PC-3 (cell line): Measurements from ENCODE around the gene PHKA1. TPM values are rescaled to one million over a fixed set of nuclear protein-coding genes. Genes with fewer than 3 reads are reported as not detected.

Source experiments
- ATAC-seq: fragments of 200-7000 bp; cut with Tn5 transposase; 2 replicates; pipeline ENCODE4 v1.9.1; 2020; ENCODE audit warnings: mild to moderate bottlenecking, moderate library complexity
- BruUV-seq: library from RNA; stranded (reverse); fragments of 400-500 nt; replicated peaks from 2 replicates; lab custom pipeline; 2021; lab: Mats Ljungman, UMichigan
- CTCF ChIA-PET: fragments of 300-600 bp; sonication (Branson Sonifier 250); formaldehyde crosslinking; loops from one replicate; lab custom pipeline; 2022; ENCODE audit warnings: antibody characterized with exemption; lab: Charles Lee
- POLR2A ChIA-PET: fragments of 300-600 bp; sonication (Branson Sonifier 250); formaldehyde crosslinking; loops from one replicate; lab custom pipeline; 2022; ENCODE audit warnings: antibody characterized with exemption; ENCODE audit not compliant: unreplicated experiment; lab: Charles Lee
- DNase-seq: peaks from one replicate; pipeline ENCODE4 v3.0.0-alpha.2; 2015
- H2AFZ ChIP-seq: fragments of 300-600 bp; sonication (generic); 2 replicates; pipeline ENCODE4 v1.6.0; 2016; ENCODE audit warnings: antibody characterized with exemption, low read length
- H3F3A ChIP-seq: fragments of 300-600 bp; sonication (generic); one replicate; pipeline ENCODE4 v1.6.0; 2017; ENCODE audit warnings: antibody characterized with exemption, low read length, control low read depth, mild to moderate bottlenecking; ENCODE audit not compliant: unreplicated experiment
- H3K27ac ChIP-seq: fragments of 300-600 bp; sonication (generic); 2 replicates; pipeline ENCODE4 v1.5.1; 2016; ENCODE audit warnings: mild to moderate bottlenecking, low read length
- H3K27me3 ChIP-seq: fragments of 300-600 bp; sonication (generic); 2 replicates; pipeline ENCODE4 v1.6.1; 2016; ENCODE audit warnings: low read length, mixed read lengths
- H3K36me3 ChIP-seq: fragments of 300-600 bp; sonication (generic); 2 replicates; pipeline ENCODE4 v1.6.1; 2016; ENCODE audit warnings: low read depth, mixed run types, low read length, mixed read lengths
- H3K4me1 ChIP-seq: fragments of 300-600 bp; sonication (generic); 2 replicates; pipeline ENCODE4 v1.5.1; 2016; ENCODE audit warnings: low read length; ENCODE audit not compliant: insufficient read depth
- H3K4me2 ChIP-seq: fragments of 300-600 bp; sonication (generic); 2 replicates; pipeline ENCODE4 v1.6.0; 2016; ENCODE audit warnings: low read length
- H3K4me3 ChIP-seq: fragments of 300-600 bp; sonication (generic); 2 replicates; pipeline ENCODE4 v1.5.1; 2016; ENCODE audit warnings: mild to moderate bottlenecking, low read length, mixed read lengths
- H3K79me2 ChIP-seq: fragments of 300-600 bp; sonication (generic); 2 replicates; pipeline ENCODE4 v1.6.1; 2017; ENCODE audit warnings: low read length, mixed read lengths
- H3K9ac ChIP-seq: fragments of 300-600 bp; sonication (generic); 2 replicates; pipeline ENCODE4 v1.6.0; 2016; ENCODE audit warnings: mild to moderate bottlenecking, low read length
- H3K9me2 ChIP-seq: fragments of 300-600 bp; sonication (generic); replicated peaks from 2 replicates; pipeline ENCODE4 v1.6.1; 2016; ENCODE audit warnings: mixed run types, low read length, mixed read lengths
- H3K9me3 ChIP-seq: fragments of 300-600 bp; sonication (generic); 2 replicates; pipeline ENCODE4 v1.6.1; 2016; ENCODE audit warnings: low read length, mixed read lengths
- H4K20me1 ChIP-seq: fragments of 300-600 bp; sonication (generic); 2 replicates; pipeline ENCODE4 v1.6.1; 2016; ENCODE audit warnings: low read length, mixed read lengths
- EZH2 ChIP-seq: fragments of 300-600 bp; sonication (generic); IDR thresholded peaks from one replicate; pipeline ENCODE4 v1.6.1; 2017; ENCODE audit warnings: antibody characterized with exemption, mild to moderate bottlenecking, low read length; ENCODE audit not compliant: unreplicated experiment
- EZH2phosphoT487 ChIP-seq: fragments of 300-600 bp; sonication (generic); IDR thresholded peaks from 2 replicates; pipeline ENCODE4 v1.6.1; 2018; ENCODE audit warnings: mild to moderate bottlenecking, antibody characterized with exemption, low read length, borderline replicate concordance
- intact Hi-C: fragments of 100-400 bp; cut with micrococcal nuclease; formaldehyde crosslinking; loops from 2 replicates; pipeline ENCODE4 v1.9.0; 2023
- total RNA-seq: library from RNA; depleted of rRNA; stranded (reverse); fragments of >200 nt; gene quantifications from 2 replicates; pipeline ENCODE4 v1.2.3, GENCODE V29; 2014
- TF ChIP-seq, protein P1 (sequence below): fragments of 300-600 bp; sonication (generic); conservative IDR thresholded peaks from 2 replicates; pipeline ENCODE4 v1.5.1; 2017; ENCODE audit warnings: antibody characterized with exemption, low read depth, mild to moderate bottlenecking, low read length

The PHKA1 gene
- total RNA-seq, 1 experiment from 2014 or later: 28.5 TPM

GRCh38 chrX:72715546-72715945 is 1.4 kb upstream of the PHKA1 start:
- BruUV-seq: no TSS peak
- no peaks in the 10 kb centered on the region for H3K36me3 ChIP-seq
- CTCF ChIA-PET: no interaction called here
- no peaks in the 10 kb centered on the region for H4K20me1 ChIP-seq
- TF ChIP-seq EZH2phosphoT487 (no peak), EZH2 (no peak)
- TF ChIP-seq, protein P1, sequence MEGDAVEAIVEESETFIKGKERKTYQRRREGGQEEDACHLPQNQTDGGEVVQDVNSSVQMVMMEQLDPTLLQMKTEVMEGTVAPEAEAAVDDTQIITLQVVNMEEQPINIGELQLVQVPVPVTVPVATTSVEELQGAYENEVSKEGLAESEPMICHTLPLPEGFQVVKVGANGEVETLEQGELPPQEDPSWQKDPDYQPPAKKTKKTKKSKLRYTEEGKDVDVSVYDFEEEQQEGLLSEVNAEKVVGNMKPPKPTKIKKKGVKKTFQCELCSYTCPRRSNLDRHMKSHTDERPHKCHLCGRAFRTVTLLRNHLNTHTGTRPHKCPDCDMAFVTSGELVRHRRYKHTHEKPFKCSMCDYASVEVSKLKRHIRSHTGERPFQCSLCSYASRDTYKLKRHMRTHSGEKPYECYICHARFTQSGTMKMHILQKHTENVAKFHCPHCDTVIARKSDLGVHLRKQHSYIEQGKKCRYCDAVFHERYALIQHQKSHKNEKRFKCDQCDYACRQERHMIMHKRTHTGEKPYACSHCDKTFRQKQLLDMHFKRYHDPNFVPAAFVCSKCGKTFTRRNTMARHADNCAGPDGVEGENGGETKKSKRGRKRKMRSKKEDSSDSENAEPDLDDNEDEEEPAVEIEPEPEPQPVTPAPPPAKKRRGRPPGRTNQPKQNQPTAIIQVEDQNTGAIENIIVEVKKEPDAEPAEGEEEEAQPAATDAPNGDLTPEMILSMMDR: no peak
- DNase-seq (no peak), ATAC-seq (no peak)
- POLR2A ChIA-PET: no interaction called here
- H2AFZ ChIP-seq: no peak overlapping the region
- H3K9me3 ChIP-seq: no peaks in the 10 kb centered on the region
- 0 out of 2 replicates have a peak overlapping the region, but pooled peaks have one; percentile 85 for H3K4me2 ChIP-seq
- intact Hi-C loops: no loop called here
- H3K79me2 ChIP-seq: peaks cover 29% of the 10 kb centered on the region
- H3K9ac ChIP-seq: no peak overlapping the region
- peaks cover 5% of the 10 kb centered on the region; the same call in 1 of the 2 replicates for H3K4me1 ChIP-seq
- H3K27ac ChIP-seq: no peak overlapping the region
- H3K4me3 ChIP-seq: no peak overlapping the region
- no peaks in the 10 kb centered on the region for H3K9me2 ChIP-seq
- no peaks in the 10 kb centered on the region for H3K27me3 ChIP-seq
- H3F3A ChIP-seq: no peaks in the 10 kb centered on the region

GRCh38 chrX:72714478-72714916 is 391 bp upstream of the PHKA1 start:
- Histone ChIP-seq H3K79me2 (peaks cover 36% of the 10 kb centered on the region), H3K27me3 (no peaks in the 10 kb centered on the region), H3K4me3 (peak overlapping the region; percentile 71), H3K4me2 (peak overlapping the region; percentile 85), H3K36me3 (no peaks in the 10 kb centered on the region), H3K9me2 (no peaks in the 10 kb centered on the region), H4K20me1 (no peaks in the 10 kb centered on the region), H3F3A (no peaks in the 10 kb centered on the region), H3K27ac (peak overlapping the region; percentile 88), H2AFZ (peak overlapping the region; percentile 93), H3K4me1 (peaks cover 5% of the 10 kb centered on the region; the same call in 1 of the 2 replicates), H3K9ac (peak overlapping the region; percentile 76), H3K9me3 (no peaks in the 10 kb centered on the region)
- ATAC-seq (peak; percentile 78), DNase-seq (peak; percentile 73)
- intact Hi-C loops: loop anchor here (5.0 kb wide), 1 partner anchor 92 kb away; no protein-coding TSS in a partner anchor
- BruUV-seq: TSS peak; percentile 94
- ChIA-PET CTCF (interaction anchor here (0.9 kb wide), 1 partner anchor 93 kb away, joined by 3 read pairs; no protein-coding TSS in a partner anchor), POLR2A (interaction anchor here (0.5 to 1.3 kb wide), 4 partner anchors 37 to 185 kb away, joined by 4 to 32 read pairs (median 4); no protein-coding TSS in a partner anchor)
- TF ChIP-seq, protein P1: 0 out of 2 replicates have a peak, but pooled peaks have one; percentile 11
- TF ChIP-seq EZH2phosphoT487: no peak
- no peak for TF ChIP-seq EZH2

- Histone ChIP-seq H3F3A (no peaks in the 10 kb centered on the region), H3K4me1 (peaks cover 5% of the 10 kb centered on the region; the same call in 1 of the 2 replicates), H3K4me3 (peak overlapping the region; percentile 71), H3K27ac (peak overlapping the region; percentile 88), H3K27me3 (no peaks in the 10 kb centered on the region), H3K9me3 (no peaks in the 10 kb centered on the region), H4K20me1 (no peaks in the 10 kb centered on the region), H3K9me2 (no peaks in the 10 kb centered on the region), H3K79me2 (peaks cover 36% of the 10 kb centered on the region), H3K4me2 (peak overlapping the region; percentile 85), H2AFZ (peak overlapping the region; percentile 93; the same call in 1 of the 2 replicates), H3K36me3 (peaks cover 4% of the 10 kb centered on the region; the same call in 1 of the 2 replicates), H3K9ac (peak overlapping the region; percentile 76)
- TF ChIP-seq, protein P1: no peak
- TF ChIP-seq EZH2phosphoT487 (no peak), EZH2 (no peak)
- peak; percentile 8 for DNase-seq
- no peak for ATAC-seq
- BruUV-seq: TSS peak; percentile 43
- intact Hi-C loops: loop anchor here (2.0 to 5.0 kb wide), 2 partner anchors 26 to 91 kb away; no protein-coding TSS in a partner anchor
- POLR2A ChIA-PET: interaction anchor here (0.6 kb wide), 1 partner anchor 48 kb away, joined by 6 read pairs; no protein-coding TSS in a partner anchor
- CTCF ChIA-PET: no interaction called here
These were observed 976 bp downstream of the PHKA1 start for GRCh38 chrX:72713130-72713529.
